Measurements from ENCODE around the gene GRIK5.

GRIK5 gene

GRCh38 chr19:41958367-41959055 is 111.5 kb downstream of the GRIK5 start:
- Histone ChIP-seq H3K79me2 (ENCODE audit: insufficient read depth, low read length) (peaks cover 11% of the 10 kb centered on the region), H4K20me1 (ENCODE audit: insufficient read depth, low read length) (0 out of 2 replicates have a peak, but pooled peaks cover 8% of the 10 kb centered on the region), H3K27ac (ENCODE audit: low read length) (peak overlapping the region; percentile 44), H3K4me3 (ENCODE audit: low read depth in 1 of 2, low read length in 2 of 2) (peak overlapping the region; percentile 33 to 74; a peak in 3 of 4 replicates), H3K4me2 (ENCODE audit: insufficient read depth, low read length) (peak overlapping the region; percentile 94), H3K27me3 (ENCODE audit: insufficient read depth, low read length, poor library complexity) (no peaks in the 10 kb centered on the region), H3K4me1 (ENCODE audit: insufficient read depth, low read length) (peaks cover 22% of the 10 kb centered on the region), H3K36me3 (ENCODE audit: insufficient read depth, low read length) (peaks cover 19% of the 10 kb centered on the region), H3K9ac (ENCODE audit: low read depth, low read length) (peak overlapping the region; percentile 73), H2AFZ (ENCODE audit: low read depth, low read length) (peak overlapping the region; percentile 93), H3K9me3 (ENCODE audit: insufficient read depth, low read length, severe bottlenecking) (no peaks in the 10 kb centered on the region)
- DNase-seq (peak; percentile 76), ATAC-seq (ENCODE audit: insufficient read depth, low read depth) (peak; percentile 57)
- no peak for TF ChIP-seq EZH2 (IDR thresholded peaks at IDR 0.05; ENCODE audit: borderline replicate concordance, low read depth, low read length, severe bottlenecking)
- TF ChIP-seq, protein P1, sequence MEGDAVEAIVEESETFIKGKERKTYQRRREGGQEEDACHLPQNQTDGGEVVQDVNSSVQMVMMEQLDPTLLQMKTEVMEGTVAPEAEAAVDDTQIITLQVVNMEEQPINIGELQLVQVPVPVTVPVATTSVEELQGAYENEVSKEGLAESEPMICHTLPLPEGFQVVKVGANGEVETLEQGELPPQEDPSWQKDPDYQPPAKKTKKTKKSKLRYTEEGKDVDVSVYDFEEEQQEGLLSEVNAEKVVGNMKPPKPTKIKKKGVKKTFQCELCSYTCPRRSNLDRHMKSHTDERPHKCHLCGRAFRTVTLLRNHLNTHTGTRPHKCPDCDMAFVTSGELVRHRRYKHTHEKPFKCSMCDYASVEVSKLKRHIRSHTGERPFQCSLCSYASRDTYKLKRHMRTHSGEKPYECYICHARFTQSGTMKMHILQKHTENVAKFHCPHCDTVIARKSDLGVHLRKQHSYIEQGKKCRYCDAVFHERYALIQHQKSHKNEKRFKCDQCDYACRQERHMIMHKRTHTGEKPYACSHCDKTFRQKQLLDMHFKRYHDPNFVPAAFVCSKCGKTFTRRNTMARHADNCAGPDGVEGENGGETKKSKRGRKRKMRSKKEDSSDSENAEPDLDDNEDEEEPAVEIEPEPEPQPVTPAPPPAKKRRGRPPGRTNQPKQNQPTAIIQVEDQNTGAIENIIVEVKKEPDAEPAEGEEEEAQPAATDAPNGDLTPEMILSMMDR (IDR thresholded peaks at IDR 0.05; ENCODE audit: borderline replicate concordance, extremely low read depth, low read length, poor library complexity, severe bottlenecking) = no peak

DNA sequence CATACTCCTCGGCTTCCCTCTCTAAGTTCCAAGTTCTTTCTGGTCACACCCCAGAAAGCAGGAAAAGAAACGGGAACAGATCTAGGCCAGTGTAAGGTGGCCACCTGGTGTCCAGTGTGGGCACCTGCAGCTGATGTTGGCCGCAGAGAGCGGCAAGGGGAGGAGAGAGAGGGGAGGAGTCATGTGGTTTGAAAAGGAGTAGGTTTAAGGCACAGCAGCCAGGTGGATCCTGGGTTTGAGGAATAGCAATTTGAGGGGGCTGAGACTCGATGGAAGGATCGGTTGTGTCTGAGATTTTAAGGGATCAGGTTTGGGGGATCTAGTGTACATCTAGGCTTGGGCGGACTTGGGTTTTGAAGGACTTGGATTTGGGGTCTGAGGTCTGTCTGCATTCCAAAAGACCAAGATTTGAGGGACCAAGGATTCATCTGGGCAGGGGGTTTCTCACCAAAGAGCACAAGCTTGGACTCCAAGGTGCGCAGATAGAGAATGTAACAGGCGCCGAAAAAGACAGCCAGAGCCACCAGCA is 112.1 kb downstream of the GRIK5 start:
- H2AFZ ChIP-seq (ENCODE audit: low read depth, low read length) = no peak overlapping the region
- H3K4me3 ChIP-seq (ENCODE audit: low read depth in 1 of 2, low read length in 2 of 2) = peak overlapping the region; percentile 33 to 74; a peak in 3 of 4 replicates
- ATAC-seq (ENCODE audit: insufficient read depth, low read depth) = no peak
- peak overlapping the region; percentile 44; the same call in 1 of the 2 replicates for H3K27ac ChIP-seq (ENCODE audit: low read length)
- no peak for TF ChIP-seq EZH2 (IDR thresholded peaks at IDR 0.05; ENCODE audit: borderline replicate concordance, low read depth, low read length, severe bottlenecking)
- TF ChIP-seq, protein P1 (IDR thresholded peaks at IDR 0.05; ENCODE audit: borderline replicate concordance, extremely low read depth, low read length, poor library complexity, severe bottlenecking) = peak; percentile 61
- peak overlapping the region; percentile 73 for H3K9ac ChIP-seq (ENCODE audit: low read depth, low read length)
- H3K27me3 ChIP-seq (ENCODE audit: insufficient read depth, low read length, poor library complexity) = no peaks in the 10 kb centered on the region
- peaks cover 19% of the 10 kb centered on the region for H3K36me3 ChIP-seq (ENCODE audit: insufficient read depth, low read length)
- H3K79me2 ChIP-seq (ENCODE audit: insufficient read depth, low read length) = peaks cover 11% of the 10 kb centered on the region
- H3K9me3 ChIP-seq (ENCODE audit: insufficient read depth, low read length, severe bottlenecking) = no peaks in the 10 kb centered on the region
- peaks cover 22% of the 10 kb centered on the region for H3K4me1 ChIP-seq (ENCODE audit: insufficient read depth, low read length)
- peak overlapping the region; percentile 94 for H3K4me2 ChIP-seq (ENCODE audit: insufficient read depth, low read length)
- 0 out of 2 replicates have a peak, but pooled peaks cover 8% of the 10 kb centered on the region for H4K20me1 ChIP-seq (ENCODE audit: insufficient read depth, low read length)
- DNase-seq = peak; percentile 46

DNA sequence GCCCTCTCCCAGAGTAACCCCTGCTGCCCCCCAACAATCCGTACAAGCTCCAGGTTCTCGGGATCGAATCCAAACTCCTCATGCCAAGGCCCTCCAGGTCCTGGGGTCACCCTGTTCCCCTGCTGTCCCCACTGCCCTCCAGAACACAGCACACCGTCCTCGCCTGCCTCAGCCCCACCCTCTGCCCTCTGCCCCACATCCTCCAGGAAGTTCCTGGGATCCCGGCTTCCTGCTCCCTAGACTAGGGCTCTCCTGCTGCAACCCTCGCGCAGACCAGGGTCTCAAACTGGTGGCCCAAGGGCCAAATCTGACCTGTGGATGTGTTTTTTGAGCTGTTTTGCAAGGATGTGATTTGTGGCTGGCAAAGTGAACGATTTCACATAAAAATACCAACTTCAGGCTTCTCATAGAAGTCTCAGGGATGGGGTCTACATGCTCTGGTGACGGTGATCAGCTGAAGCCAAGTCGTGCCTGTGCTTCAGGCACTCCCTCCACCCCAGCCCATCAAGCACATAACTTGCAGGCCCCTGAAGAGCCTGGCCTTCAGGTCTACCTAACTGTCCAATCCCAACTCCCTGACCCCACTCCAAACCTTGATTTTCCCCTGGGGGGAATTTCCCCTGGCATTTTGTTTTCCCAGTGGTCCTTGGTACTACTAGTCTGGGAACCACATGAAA is 112.7 kb downstream of the GRIK5 start:
- Histone ChIP-seq H2AFZ (ENCODE audit: low read depth, low read length) (no peak overlapping the region), H3K27ac (ENCODE audit: low read length) (no peak overlapping the region)
- no peak for ATAC-seq (ENCODE audit: insufficient read depth, low read depth)

More for the DNA sequence above, 112.7 kb downstream of the GRIK5 start:
- Histone ChIP-seq H3K4me1 (ENCODE audit: insufficient read depth, low read length) (peaks cover 22% of the 10 kb centered on the region), H4K20me1 (ENCODE audit: insufficient read depth, low read length) (0 out of 2 replicates have a peak, but pooled peaks cover 8% of the 10 kb centered on the region), H3K9me3 (ENCODE audit: insufficient read depth, low read length, severe bottlenecking) (no peaks in the 10 kb centered on the region), H3K4me3 (ENCODE audit: low read depth in 1 of 2, low read length in 2 of 2) (no peak overlapping the region), H3K4me2 (ENCODE audit: insufficient read depth, low read length) (peak overlapping the region; percentile 94), H3K79me2 (ENCODE audit: insufficient read depth, low read length) (peaks cover 11% of the 10 kb centered on the region), H3K9ac (ENCODE audit: low read depth, low read length) (0 out of 2 replicates have a peak overlapping the region, but pooled peaks have one; percentile 17), H3K36me3 (ENCODE audit: insufficient read depth, low read length) (peaks cover 19% of the 10 kb centered on the region), H3K27me3 (ENCODE audit: insufficient read depth, low read length, poor library complexity) (no peaks in the 10 kb centered on the region)
- DNase-seq = no peak
- TF ChIP-seq, protein P1 (IDR thresholded peaks at IDR 0.05; ENCODE audit: borderline replicate concordance, extremely low read depth, low read length, poor library complexity, severe bottlenecking) = no peak
- TF ChIP-seq EZH2 (IDR thresholded peaks at IDR 0.05; ENCODE audit: borderline replicate concordance, low read depth, low read length, severe bottlenecking) = no peak
